GM11168 (cell line): ENCODE results near the gene ALS2CL.
"Not testable (repeated sequence)": the region's sequence is repeated elsewhere in the genome, so short reads cannot be mapped to it uniquely, and the experiment has no call there.

Source experiments
- in situ Hi-C: fragments of 300-500 bp; cut with MboI; formaldehyde crosslinking; loops from one replicate; pipeline ENCODE4 v1.12.0; 2022; ENCODE audit warnings: low sequenced_read_pairs; ENCODE audit not compliant: unreplicated experiment

Gene ALS2CL

GRCh38 chr3:46693038-46693891 is at the start of gene ALS2CL:
TSS of gene ALS2CL (minus strand) at chr3:46693679. CDS start at chr3:46689440, 4,239 bp downstream.
- in situ Hi-C loops, result no loop called here

- in situ Hi-C loops, result no loop called here
These were observed 49.6 kb upstream of the ALS2CL start for GRCh38 chr3:46742992-46743585.

GRCh38 chr3:46739565-46739964 is 46.1 kb upstream of the ALS2CL start:
- in situ Hi-C loops, result not testable (repeated sequence)

GRCh38 chr3:46737329-46737731 is 43.9 kb upstream of the ALS2CL start:
- in situ Hi-C loops, result no loop called here

- in situ Hi-C loops, result no loop called here
These were observed 42.8 kb upstream of the ALS2CL start for GRCh38 chr3:46736006-46736872.

GRCh38 chr3:46734773-46735172 is 41.3 kb upstream of the ALS2CL start:
- in situ Hi-C loops, result no loop called here

GRCh38 chr3:46733026-46733800 is 39.7 kb upstream of the ALS2CL start:
- in situ Hi-C loops, result no loop called here

GRCh38 chr3:46731795-46732194 is 38.3 kb upstream of the ALS2CL start:
- in situ Hi-C loops, result no loop called here

GRCh38 chr3:46730819-46731218 is 37.3 kb upstream of the ALS2CL start:
- in situ Hi-C loops, result no loop called here

GRCh38 chr3:46729038-46729437 is 35.6 kb upstream of the ALS2CL start:
- in situ Hi-C loops, result no loop called here

- in situ Hi-C loops, result no loop called here
These were observed 32.3 kb upstream of the ALS2CL start for GRCh38 chr3:46725621-46726314.

- in situ Hi-C loops, result loop anchor here (25.0 kb wide), 2 partner anchors 288 to 638 kb away; no protein-coding TSS in a partner anchor
These were observed 30.9 kb upstream of the ALS2CL start for GRCh38 chr3:46724424-46724823.

GRCh38 chr3:46722443-46722842 is 29.0 kb upstream of the ALS2CL start:
- in situ Hi-C loops, result loop anchor here (25.0 kb wide), 2 partner anchors 290 to 640 kb away; no protein-coding TSS in a partner anchor

- in situ Hi-C loops, result loop anchor here (25.0 kb wide), 2 partner anchors 291 to 641 kb away; no protein-coding TSS in a partner anchor
These were observed 27.5 kb upstream of the ALS2CL start for GRCh38 chr3:46721009-46721408.

GRCh38 chr3:46719735-46720271 is 26.3 kb upstream of the ALS2CL start:
- in situ Hi-C loops, result loop anchor here (25.0 kb wide), 2 partner anchors 292 to 642 kb away; no protein-coding TSS in a partner anchor

GRCh38 chr3:46719044-46719565 is 25.6 kb upstream of the ALS2CL start:
- in situ Hi-C loops, result loop anchor here (25.0 kb wide), 2 partner anchors 293 to 643 kb away; no protein-coding TSS in a partner anchor

GRCh38 chr3:46717447-46718231 is 24.2 kb upstream of the ALS2CL start, which contains the start of gene PRSS50:
TSS of gene PRSS50 (minus strand) at chr3:46717869. CDS start at chr3:46717824, 45 bp downstream.
- in situ Hi-C loops, result loop anchor here (25.0 kb wide), 2 partner anchors 295 to 645 kb away; no protein-coding TSS in a partner anchor
